H1 (cell line): ENCODE data around the gene FAM3B. TPM values are rescaled to one million over a fixed set of nuclear protein-coding genes. Genes with fewer than 3 reads are reported as not detected.

Experiments
- CTCF ChIA-PET: fragments of 300-600 bp; sonication (Branson Sonifier 250); formaldehyde crosslinking; loops from one replicate; lab custom pipeline; 2021; ENCODE audit not compliant: partially characterized antibody; lab: Charles Lee
- POLR2A ChIA-PET: fragments of 300-600 bp; sonication (Branson Sonifier 250); formaldehyde crosslinking; loops from one replicate; lab custom pipeline; 2021; ENCODE audit warnings: inconsistent platforms; ENCODE audit not compliant: partially characterized antibody; lab: Charles Lee
- DNase-seq, 2 experiments: peaks; one replicate each; pipeline versions ENCODE4 v3.0.0 to v3.0.0-alpha.2; 2010 to 2022; ENCODE audit warnings: low spot score in 2 of 2, low read depth in 1 of 2, mixed read lengths in 1 of 2
- FAIRE-seq: peaks from 2 replicates; lab custom pipeline; 2011; peaks lifted over from hg19 to GRCh38; lab: Jason Lieb, UNC
- H2AFZ ChIP-seq: 2 replicates; pipeline ENCODE4 v1.8.1; 2012; ENCODE audit warnings: low read length, inconsistent platforms
- H2AK5ac ChIP-seq: 2 replicates; pipeline ENCODE4 v1.6.1; 2013; ENCODE audit warnings: low read depth, low read length
- H2BK120ac ChIP-seq: replicated peaks from 2 replicates; pipeline ENCODE3; 2013; ENCODE audit warnings: low read depth, low read length, inconsistent platforms
- H2BK12ac ChIP-seq: 2 replicates; pipeline ENCODE4 v1.6.1; 2013; ENCODE audit warnings: low read depth, low read length
- H2BK15ac ChIP-seq: 2 replicates; pipeline ENCODE4 v1.6.1; 2013; ENCODE audit warnings: low read length
- H2BK20ac ChIP-seq: 2 replicates; pipeline ENCODE4 v1.6.1; 2013; ENCODE audit warnings: low read length
- H2BK5ac ChIP-seq: 2 replicates; pipeline ENCODE4 v1.6.1; 2013; ENCODE audit warnings: low read depth, low read length
- H3K14ac ChIP-seq: 2 replicates; pipeline ENCODE4 v1.6.1; 2013; ENCODE audit warnings: inconsistent platforms; ENCODE audit not compliant: insufficient read length
- H3K18ac ChIP-seq: 2 replicates; pipeline ENCODE4 v1.6.1; 2013; ENCODE audit warnings: low read length; ENCODE audit errors: extremely low read depth
- H3K23ac ChIP-seq: 2 replicates; pipeline ENCODE4 v1.6.1; 2013; ENCODE audit warnings: inconsistent platforms; ENCODE audit not compliant: insufficient read length
- H3K23me2 ChIP-seq: 2 replicates; pipeline ENCODE4 v1.6.1; 2013; ENCODE audit warnings: low read depth, low read length
- H3K27ac ChIP-seq: 2 replicates; pipeline ENCODE4 v1.6.1; 2011; ENCODE audit warnings: low read depth, low read length, inconsistent platforms
- H3K27me3 ChIP-seq, 4 experiments: replicated peaks in 1 of 4; 1 replicate in 1 of 4; 2 replicates in 3 of 4; pipeline versions ENCODE4 v1.6.1 to v1.8.1; 2011 to 2013; ENCODE audit warnings: low read length in 3 of 4, mild to moderate bottlenecking in 3 of 4, inconsistent platforms in 2 of 4, mixed read lengths in 2 of 4, moderate library complexity in 1 of 4; ENCODE audit not compliant: control insufficient read depth in 3 of 4, insufficient read depth in 3 of 4; ENCODE audit errors: extremely low read depth in 1 of 4
- H3K36me3 ChIP-seq, 4 experiments: 2 replicates each; pipeline versions ENCODE4 v1.6.1 to v1.8.1; 2011 to 2013; ENCODE audit warnings: mild to moderate bottlenecking in 4 of 4, low read length in 3 of 4, moderate library complexity in 2 of 4, control low read depth in 1 of 4, inconsistent platforms in 1 of 4; ENCODE audit not compliant: insufficient read depth in 4 of 4, control insufficient read depth in 2 of 4
- H3K4ac ChIP-seq: replicated peaks from 2 replicates; pipeline ENCODE3; 2013; ENCODE audit warnings: low read length, low read depth, mixed read lengths, inconsistent platforms; ENCODE audit not compliant: insufficient read length
- H3K4me1 ChIP-seq, 4 experiments: replicated peaks in 1 of 4; 1 replicate in 1 of 4; 2 replicates in 3 of 4; pipeline versions ENCODE4 v1.6.1 to v1.8.1; 2011 to 2013; ENCODE audit warnings: low read length in 3 of 4, inconsistent platforms in 2 of 4, mixed read lengths in 1 of 4; ENCODE audit not compliant: insufficient read depth in 4 of 4, control insufficient read depth in 3 of 4
- H3K4me2 ChIP-seq, 2 experiments: 2 replicates each; pipeline versions ENCODE4 v1.6.1 to v1.8.1; 2011 to 2013; ENCODE audit warnings: low read depth in 2 of 2, low read length in 2 of 2, control low read depth in 1 of 2, inconsistent platforms in 1 of 2, mild to moderate bottlenecking in 1 of 2; ENCODE audit not compliant: insufficient read depth in 1 of 2
- H3K4me3 ChIP-seq, 4 experiments: fragments of 200-600, 300-600 bp in 1 of 4; sonication (generic), shearing (Covaris generic), sonication (Bioruptor Twin) in 1 of 4; 2 replicates each; pipeline versions ENCODE4 v1.5.1 to v1.8.1; 2011 to 2016; ENCODE audit warnings: low read length in 4 of 4, low read depth in 3 of 4, control low read depth in 2 of 4, inconsistent platforms in 2 of 4, mild to moderate bottlenecking in 2 of 4, mixed read lengths in 1 of 4, moderate library complexity in 1 of 4; ENCODE audit not compliant: insufficient read depth in 2 of 4; ENCODE audit errors: extremely low read depth in 1 of 4
- H3K56ac ChIP-seq: replicated peaks from 2 replicates; pipeline ENCODE3; 2013; ENCODE audit warnings: low read depth, mild to moderate bottlenecking, mixed read lengths, low read length, inconsistent platforms; ENCODE audit not compliant: insufficient read length
- H3K79me1 ChIP-seq: 2 replicates; pipeline ENCODE4 v1.6.1; 2013; ENCODE audit warnings: low read depth, low read length, control low read depth
- H3K79me2 ChIP-seq, 2 experiments: 2 replicates each; pipeline versions ENCODE4 v1.6.1 to v1.8.1; 2012 to 2013; ENCODE audit warnings: low read length in 2 of 2, mild to moderate bottlenecking in 2 of 2, inconsistent platforms in 1 of 2; ENCODE audit not compliant: insufficient read depth in 2 of 2, control insufficient read depth in 1 of 2
- H3K9ac ChIP-seq, 4 experiments: replicated peaks in 1 of 4; 1 replicate in 1 of 4; 2 replicates in 3 of 4; pipeline versions ENCODE4 v1.6.1 to v1.8.1; 2011 to 2013; ENCODE audit warnings: low read depth in 3 of 4, low read length in 3 of 4, control low read depth in 2 of 4, mild to moderate bottlenecking in 2 of 4, moderate library complexity in 2 of 4, inconsistent platforms in 1 of 4; ENCODE audit errors: extremely low read depth in 1 of 4
- H3K9me3 ChIP-seq, 2 experiments: 2 replicates each; pipeline versions ENCODE4 v1.6.1 to v1.8.1; 2012 to 2013; ENCODE audit warnings: mild to moderate bottlenecking in 2 of 2, moderate library complexity in 2 of 2, control low read depth in 1 of 2, inconsistent platforms in 1 of 2, low read depth in 1 of 2, low read length in 1 of 2, mixed read lengths in 1 of 2; ENCODE audit not compliant: insufficient read depth in 2 of 2
- H4K20me1 ChIP-seq, 2 experiments: replicated peaks in 1 of 2; 2 replicates each; pipeline versions ENCODE3 to v1.8.1; 2011 to 2013; ENCODE audit warnings: inconsistent platforms in 2 of 2, low read length in 2 of 2, mild to moderate bottlenecking in 1 of 2; ENCODE audit not compliant: insufficient read depth in 2 of 2, control insufficient read depth in 1 of 2
- H4K5ac ChIP-seq: 2 replicates; pipeline ENCODE4 v1.6.1; 2013; ENCODE audit warnings: low read length, low read depth, mixed read lengths, inconsistent platforms; ENCODE audit not compliant: insufficient read length
- H4K8ac ChIP-seq: 2 replicates; pipeline ENCODE4 v1.8.0; 2013; ENCODE audit warnings: mild to moderate bottlenecking, moderate library complexity, low read length, inconsistent platforms; ENCODE audit not compliant: insufficient read depth; ENCODE audit errors: extremely low read depth
- H4K91ac ChIP-seq: replicated peaks from 2 replicates; pipeline ENCODE3; 2013; ENCODE audit warnings: low read length, mixed read lengths, inconsistent platforms; ENCODE audit not compliant: insufficient read length
- WGBS, 2 experiments: shearing (Covaris generic) in 1 of 2; methylation state at CpG; one replicate each; pipeline versions ENCODE4 v1.1.6 to v1.1.7; 2013 to 2015; ENCODE audit warnings: low lambda C conversion rate in 2 of 2, mixed read lengths in 2 of 2, inconsistent platforms in 1 of 2, low coverage in 1 of 2, missing lambda C conversion rate in 1 of 2; ENCODE audit not compliant: insufficient replicate concordance in 2 of 2, insufficient coverage in 1 of 2, insufficient read length in 1 of 2; ENCODE audit errors: extremely low coverage in 1 of 2, missing lambda C conversion rate in 1 of 2; 5-methylcytosine and 5-hydroxymethylcytosine counted together
- polyA plus RNA-seq, 7 experiments: library from polyadenylated mRNA; depleted of rRNA in 3 of 7; stranded (reverse) in 5 of 7; unstranded in 2 of 7; fragments of >200 nt in 5 of 7; fragments of 200-250 nt in 2 of 7; gene quantifications; 1 replicate in 5 of 7; 2 replicates in 1 of 7; 4 replicates in 1 of 7; pipeline versions ENCODE4 v1.2.1 to v1.2.3, GENCODE V29; 2011 to 2013; ENCODE audit warnings: missing spikeins in 2 of 7, mixed read lengths in 2 of 7
- total RNA-seq: library from RNA; stranded (reverse); fragmentation: NEBNext Ultra II Directional; extraction: Animal tissue kit (Norgen Biotek cat#: 25700); gene quantifications from 2 replicates; pipeline ENCODE4 v1.2.1, GENCODE V29; 2021

Gene FAM3B
- total and polyA plus RNA-seq, 2 of the 8 experiments (the other 6 are each of a cell fraction or from before 2014, with no cell fraction given), result 2.0 TPM

GRCh38 chr21:41374177-41374712 is 57.6 kb downstream of the FAM3B start:
- Histone ChIP-seq H2BK20ac (no peak overlapping the region), H3K4ac (no peak overlapping the region), H3K9ac (no peak overlapping the region), H2AK5ac (no peak overlapping the region), H3K4me1 (peaks cover 0 to 8% (median 1%) of the 10 kb centered on the region in 4 experiments; a peak in 4 of 7 replicates), H3K79me1 (no peaks in the 10 kb centered on the region; the same call in 1 of the 2 replicates), H3K23ac (no peak overlapping the region), H3K4me2 (no peak overlapping the region), H3K9me3 (no peaks in the 10 kb centered on the region), H2BK120ac (no peak overlapping the region), H4K8ac (no peak overlapping the region; the same call in 1 of the 2 replicates), H4K5ac (no peak overlapping the region), H3K18ac (no peak overlapping the region), H3K56ac (no peak overlapping the region), H3K4me3 (no peak overlapping the region), H3K27ac (no peak overlapping the region), H3K14ac (no peak overlapping the region), H2BK12ac (no peak overlapping the region), H4K91ac (no peak overlapping the region), H4K20me1 (no peaks in the 10 kb centered on the region), H3K36me3 (no peaks in the 10 kb centered on the region), H3K23me2 (no peaks in the 10 kb centered on the region; the same call in 1 of the 2 replicates), H3K27me3 (no peaks in the 10 kb centered on the region; a peak in 1 of 7 replicates), H3K79me2 (no peaks in the 10 kb centered on the region), H2BK15ac (no peak overlapping the region), H2BK5ac (no peak overlapping the region), H2AFZ (no peak overlapping the region)
- FAIRE-seq, result no peak
- ChIA-PET POLR2A (no interaction called here), CTCF (interaction anchor here (0.6 to 6.9 kb wide), 3 partner anchors 13 to 292 kb away, joined by 3 to 53 read pairs (median 4); partner anchors contain the start of gene MX2)
- DNase-seq, result no peak
- 88% methylated on average over 14 of the region's 14 CpGs; no CpG with 5 or more reads in 1 of the 2 experiments for WGBS, 2 experiments
